SK-N-DZ (cell line): ENCODE measurements around the gene NHSL1.
A peak's percentile ranks its signal among the peaks of the same experiment; 100 is the strongest.

Experiments used
- DNase-seq: peaks from one replicate; pipeline ENCODE4 v3.0.0-alpha.2; 2015; ENCODE audit warnings: low spot score

NHSL1 gene

GRCh38 chr6:138403801-138404665, 95.3 kb downstream of the NHSL1 start, which contains the start of gene HEBP2:
HEBP2 (plus strand) TSS chr6:138404223; CDS start chr6:138404496, 273 bp downstream.
- DNase-seq, result peak; percentile 95

GRCh38 chr6:138403324-138403800, 95.9 kb downstream of the NHSL1 start:
- peak; percentile 50 for DNase-seq

- DNase-seq, result no peak
These were observed 96.5 kb downstream of the NHSL1 start for GRCh38 chr6:138402838-138403187.

- DNase-seq, result no peak
These were observed 97.1 kb downstream of the NHSL1 start for GRCh38 chr6:138401960-138402837.

- DNase-seq, result no peak
These were observed 99.0 kb downstream of the NHSL1 start for GRCh38 chr6:138400326-138400725.

GRCh38 chr6:138397128-138398122, 101.9 kb downstream of the NHSL1 start:
- no peak for DNase-seq

- DNase-seq, result no peak
These were observed 102.6 kb downstream of the NHSL1 start for GRCh38 chr6:138396709-138397108.

GRCh38 chr6:138393871-138394783, 105.2 kb downstream of the NHSL1 start:
- DNase-seq, result peak; percentile 86

- DNase-seq, result no peak
These were observed 109.7 kb downstream of the NHSL1 start for GRCh38 chr6:138389551-138389950.

GRCh38 chr6:138387577-138388368, 111.5 kb downstream of the NHSL1 start:
- no peak for DNase-seq

- DNase-seq, result no peak
These were observed 112.4 kb downstream of the NHSL1 start for GRCh38 chr6:138386897-138387296.

- DNase-seq, result no peak
These were observed 115.5 kb downstream of the NHSL1 start for GRCh38 chr6:138383776-138384175.

- no peak for DNase-seq
These were observed 116.6 kb downstream of the NHSL1 start for GRCh38 chr6:138382498-138383265.

- no peak for DNase-seq
These were observed 120.8 kb downstream of the NHSL1 start for GRCh38 chr6:138378463-138378862.

- DNase-seq, result no peak
These were observed 121.5 kb downstream of the NHSL1 start, which contains the start of gene SMIM28 for GRCh38 chr6:138377844-138378243. SMIM28 (plus strand) TSS chr6:138377905; CDS start chr6:138378073, 168 bp downstream.

- no peak for DNase-seq
These were observed 122.3 kb downstream of the NHSL1 start for GRCh38 chr6:138377042-138377441.

- DNase-seq, result no peak
These were observed 124.5 kb downstream of the NHSL1 start for GRCh38 chr6:138374815-138375214.

- no peak for DNase-seq
These were observed 125.1 kb downstream of the NHSL1 start for GRCh38 chr6:138374230-138374629.
